CD4-positive, alpha-beta T cell (primary cell): ENCODE data around the gene DNAH17. TPM values are rescaled to one million over a fixed set of nuclear protein-coding genes. Genes with fewer than 3 reads are reported as not detected.

ENCODE experiments used
- ATAC-seq: fragments of 200-7000 bp; cut with Tn5 transposase; one replicate; pipeline ENCODE4 v1.10.0; 2022; ENCODE audit warnings: mild to moderate bottlenecking; ENCODE audit not compliant: poor library complexity
- CTCF ChIA-PET: fragments of 350-600 bp; sonication (Branson Sonifier 250); formaldehyde crosslinking; loops from one replicate; lab custom pipeline; 2021; ENCODE audit warnings: antibody characterized with exemption, inconsistent platforms; lab: Charles Lee
- POLR2A ChIA-PET: fragments of 350-600 bp; sonication (Branson Sonifier 250); formaldehyde crosslinking; loops from one replicate; lab custom pipeline; 2021; ENCODE audit warnings: antibody characterized with exemption, inconsistent platforms; lab: Charles Lee
- DNase-seq, 14 experiments: peaks; one replicate each; pipeline ENCODE4 v3.0.0-alpha.2; 2013 to 2020; ENCODE audit warnings: mixed read lengths in 2 of 14
- H3K27ac ChIP-seq, 2 donors: one replicate each; pipeline versions ENCODE4 v1.5.1 to v1.7.0; 2013; ENCODE audit warnings: low read length in 2 of 2, low read depth in 1 of 2, mild to moderate bottlenecking in 1 of 2
- H3K27me3 ChIP-seq, 2 experiments: 1 replicate in 1 of 2; 2 replicates in 1 of 2; pipeline versions ENCODE4 v1.6.1 to v1.7.0; 2013; ENCODE audit warnings: low read length in 2 of 2, control low read depth in 1 of 2, mild to moderate bottlenecking in 1 of 2, moderate library complexity in 1 of 2; ENCODE audit not compliant: insufficient read depth in 2 of 2, control insufficient read depth in 1 of 2
- H3K36me3 ChIP-seq: one replicate; pipeline ENCODE4 v1.6.1; 2013; ENCODE audit warnings: low read length, control low read depth; ENCODE audit not compliant: insufficient read depth
- H3K4me1 ChIP-seq: one replicate; pipeline ENCODE4 v1.6.1; 2013; ENCODE audit warnings: low read length, control low read depth; ENCODE audit not compliant: insufficient read depth
- H3K4me3 ChIP-seq: one replicate; pipeline ENCODE4 v1.5.1; 2013; ENCODE audit warnings: mild to moderate bottlenecking, low read length, moderate library complexity
- H3K9me3 ChIP-seq, 2 experiments: 1 replicate in 1 of 2; 2 replicates in 1 of 2; pipeline versions ENCODE4 v1.6.1 to v1.7.0; 2013; ENCODE audit warnings: low read length in 2 of 2, mild to moderate bottlenecking in 2 of 2, control low read depth in 1 of 2, moderate library complexity in 1 of 2; ENCODE audit not compliant: control insufficient read depth in 1 of 2, insufficient read depth in 1 of 2
- H3K27ac Mint-ChIP-seq: one replicate; pipeline ENCODE4 v1.8.0; 2020; ENCODE audit warnings: mixed read lengths
- H3K27me3 Mint-ChIP-seq: one replicate; pipeline ENCODE4 v1.8.0; 2021; ENCODE audit warnings: mixed read lengths
- H3K36me3 Mint-ChIP-seq: one replicate; pipeline ENCODE4 v1.8.0; 2021; ENCODE audit warnings: low read depth, mixed read lengths
- H3K4me1 Mint-ChIP-seq: one replicate; pipeline ENCODE4 v1.8.0; 2021; ENCODE audit warnings: low read depth, mixed read lengths
- H3K4me3 Mint-ChIP-seq: one replicate; pipeline ENCODE4 v1.8.0; 2020; ENCODE audit warnings: mild to moderate bottlenecking, mixed read lengths
- H3K9me3 Mint-ChIP-seq: one replicate; pipeline ENCODE4 v1.8.0; 2020; ENCODE audit warnings: mixed read lengths
- intact Hi-C, 2 experiments: fragments of 100-400 bp; cut with DNase I in 1 of 2; cut with micrococcal nuclease in 1 of 2; formaldehyde crosslinking; loops; one replicate each; pipeline versions ENCODE4 v1.15.1 to v1.9.0; 2023 to 2025; cut with DNase I, micrococcal nuclease
- total RNA-seq, 174 experiments: library from RNA in 2 of 174; stranded (reverse) in 2 of 174; gene quantifications; one replicate each; pipeline ENCODE4 v1.2.3 and lab custom pipeline; 2021 to 2026
- TF ChIP-seq, protein P1 (sequence below): fragments of 200-600 bp; IDR thresholded peaks from one replicate; pipeline ENCODE4 v1.8.0; 2022; ENCODE audit warnings: antibody characterized with exemption, mild to moderate bottlenecking

DNAH17 gene
- total RNA-seq, 2 experiments from 2014 or later: 0.14 TPM; not detected in 1

DNA sequence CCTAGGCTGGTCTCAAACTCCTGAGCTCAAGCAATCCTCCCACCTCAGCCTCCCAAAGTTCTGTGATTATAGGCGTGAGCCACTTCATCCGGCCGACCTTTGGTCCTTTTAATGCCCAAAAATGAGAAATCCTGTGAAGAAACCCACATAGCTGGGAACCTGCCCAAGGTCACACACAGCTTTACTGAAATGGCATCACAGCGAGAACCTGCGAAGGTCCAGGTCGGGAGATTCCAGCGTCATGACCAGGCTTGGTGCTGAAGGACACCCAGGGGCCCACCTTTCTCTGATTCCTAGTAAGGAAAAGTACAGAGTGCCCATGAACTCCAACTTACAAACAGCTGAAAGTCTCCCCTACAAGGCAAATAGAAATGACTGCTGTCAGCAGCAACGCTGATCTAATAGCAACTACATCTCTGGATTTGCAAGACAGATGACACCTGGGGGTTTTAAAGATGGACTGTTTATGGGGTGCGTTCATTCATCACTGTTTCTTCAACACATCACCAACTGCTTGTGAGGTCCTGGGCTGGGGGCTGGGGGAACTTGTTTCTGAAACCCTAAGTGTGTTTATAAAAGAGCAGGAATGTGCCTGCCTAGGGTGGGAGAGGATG, 24.5 kb upstream of the DNAH17 start:
- ATAC-seq: no peak
- Mint-ChIP-seq H3K27ac (no peak overlapping the region), H3K9me3 (no peaks in the 10 kb centered on the region), H3K4me3 (no peak overlapping the region), H3K27me3 (peaks cover 8% of the 10 kb centered on the region), H3K36me3 (no peaks in the 10 kb centered on the region), H3K4me1 (no peaks in the 10 kb centered on the region)
- H3K4me1 ChIP-seq: no peaks in the 10 kb centered on the region
- TF ChIP-seq, protein P1, sequence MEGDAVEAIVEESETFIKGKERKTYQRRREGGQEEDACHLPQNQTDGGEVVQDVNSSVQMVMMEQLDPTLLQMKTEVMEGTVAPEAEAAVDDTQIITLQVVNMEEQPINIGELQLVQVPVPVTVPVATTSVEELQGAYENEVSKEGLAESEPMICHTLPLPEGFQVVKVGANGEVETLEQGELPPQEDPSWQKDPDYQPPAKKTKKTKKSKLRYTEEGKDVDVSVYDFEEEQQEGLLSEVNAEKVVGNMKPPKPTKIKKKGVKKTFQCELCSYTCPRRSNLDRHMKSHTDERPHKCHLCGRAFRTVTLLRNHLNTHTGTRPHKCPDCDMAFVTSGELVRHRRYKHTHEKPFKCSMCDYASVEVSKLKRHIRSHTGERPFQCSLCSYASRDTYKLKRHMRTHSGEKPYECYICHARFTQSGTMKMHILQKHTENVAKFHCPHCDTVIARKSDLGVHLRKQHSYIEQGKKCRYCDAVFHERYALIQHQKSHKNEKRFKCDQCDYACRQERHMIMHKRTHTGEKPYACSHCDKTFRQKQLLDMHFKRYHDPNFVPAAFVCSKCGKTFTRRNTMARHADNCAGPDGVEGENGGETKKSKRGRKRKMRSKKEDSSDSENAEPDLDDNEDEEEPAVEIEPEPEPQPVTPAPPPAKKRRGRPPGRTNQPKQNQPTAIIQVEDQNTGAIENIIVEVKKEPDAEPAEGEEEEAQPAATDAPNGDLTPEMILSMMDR: no peak
- peaks cover 0 to 5% of the 10 kb centered on the region in 2 experiments for H3K9me3 ChIP-seq
- ChIA-PET POLR2A (no interaction called here), CTCF (no interaction called here)
- intact Hi-C loops: no loop called here
- H3K27me3 ChIP-seq: no peaks in the 10 kb centered on the region
- no peak for DNase-seq
- no peak overlapping the region for H3K27ac ChIP-seq
- no peaks in the 10 kb centered on the region for H3K36me3 ChIP-seq
- no peak overlapping the region for H3K4me3 ChIP-seq

DNA sequence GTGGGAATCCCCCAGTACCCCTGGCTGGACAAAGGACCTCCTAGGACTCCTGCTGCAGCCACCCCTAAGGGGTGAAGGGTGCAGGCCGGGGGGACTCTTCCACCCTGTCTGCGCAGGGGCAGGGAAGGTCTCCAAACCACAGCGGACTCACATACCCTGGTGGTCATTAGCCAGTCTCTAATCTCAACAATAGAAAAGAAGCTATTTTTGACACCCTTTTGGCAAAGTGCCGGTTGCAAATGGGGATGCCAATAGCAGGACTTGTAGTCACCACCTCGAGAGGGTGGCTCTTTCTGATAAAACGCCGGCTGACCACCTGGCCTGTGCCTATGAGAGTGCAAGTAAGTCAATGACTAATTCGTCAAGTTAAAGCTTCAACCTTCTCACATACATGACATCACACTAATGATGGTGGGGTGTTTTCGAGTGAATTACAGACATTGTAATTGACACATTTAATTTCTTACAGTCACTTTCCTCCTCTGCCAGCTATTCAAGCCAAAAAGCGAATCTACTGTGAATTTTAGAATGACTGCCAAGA, 23.1 kb upstream of the DNAH17 start:
- DNase-seq (no peak), ATAC-seq (no peak)
- Histone ChIP-seq H3K4me1 (no peaks in the 10 kb centered on the region), H3K9me3 (no peaks in the 10 kb centered on the region), H3K4me3 (no peak overlapping the region), H3K36me3 (no peaks in the 10 kb centered on the region), H3K27ac (no peak overlapping the region), H3K27me3 (no peaks in the 10 kb centered on the region)
- intact Hi-C loops: no loop called here
- CTCF ChIA-PET: no interaction called here
- peaks cover 11% of the 10 kb centered on the region for H3K27me3 Mint-ChIP-seq
- H3K4me3 Mint-ChIP-seq: no peak overlapping the region
- no peaks in the 10 kb centered on the region for H3K4me1 Mint-ChIP-seq
- TF ChIP-seq, protein P1: no peak
- H3K9me3 Mint-ChIP-seq: no peaks in the 10 kb centered on the region
- no peaks in the 10 kb centered on the region for H3K36me3 Mint-ChIP-seq
- no peak overlapping the region for H3K27ac Mint-ChIP-seq
- POLR2A ChIA-PET: no interaction called here

DNA sequence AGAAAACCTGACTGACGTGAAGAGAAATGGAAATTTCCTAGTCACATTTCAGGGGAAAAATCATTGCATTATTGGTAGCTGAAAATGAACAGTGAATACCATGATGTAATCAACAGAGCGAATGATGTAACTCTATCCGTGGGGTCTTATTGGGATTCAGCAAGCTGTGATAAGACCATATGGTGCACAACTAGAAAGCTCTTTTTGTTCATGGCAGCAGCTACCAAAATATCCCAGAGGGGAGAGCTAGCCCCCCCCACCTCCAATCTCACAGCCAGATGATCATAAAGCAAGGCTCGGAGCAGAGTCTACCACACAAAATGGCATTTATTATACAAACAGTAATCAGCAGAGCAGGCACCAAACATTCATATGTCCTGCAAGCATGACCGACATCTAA, 22.2 kb upstream of the DNAH17 start:
- POLR2A ChIA-PET: no interaction called here
- H3K27me3 Mint-ChIP-seq: peaks cover 16% of the 10 kb centered on the region
- Histone ChIP-seq H3K36me3 (no peaks in the 10 kb centered on the region), H3K4me3 (no peak overlapping the region), H3K27me3 (no peaks in the 10 kb centered on the region), H3K27ac (no peak overlapping the region), H3K4me1 (no peaks in the 10 kb centered on the region), H3K9me3 (no peaks in the 10 kb centered on the region)
- H3K9me3 Mint-ChIP-seq: no peaks in the 10 kb centered on the region
- H3K27ac Mint-ChIP-seq: no peak overlapping the region
- ATAC-seq (no peak), DNase-seq (no peak)
- intact Hi-C loops: no loop called here
- TF ChIP-seq, protein P1: no peak
- H3K4me3 Mint-ChIP-seq: no peak overlapping the region
- no peaks in the 10 kb centered on the region for H3K36me3 Mint-ChIP-seq
- H3K4me1 Mint-ChIP-seq: no peaks in the 10 kb centered on the region
- CTCF ChIA-PET: no interaction called here
